ENCODE results near the gene PACSIN1. TPM values are rescaled to one million over a fixed set of nuclear protein-coding genes. Genes with fewer than 3 reads are reported as not detected.

PACSIN1 gene
- total and polyA plus RNA-seq, 2 donors (not counting 3 experiments of a cell fraction or from before 2014, with no cell fraction given): 0.03 TPM; not detected in 1

DNA sequence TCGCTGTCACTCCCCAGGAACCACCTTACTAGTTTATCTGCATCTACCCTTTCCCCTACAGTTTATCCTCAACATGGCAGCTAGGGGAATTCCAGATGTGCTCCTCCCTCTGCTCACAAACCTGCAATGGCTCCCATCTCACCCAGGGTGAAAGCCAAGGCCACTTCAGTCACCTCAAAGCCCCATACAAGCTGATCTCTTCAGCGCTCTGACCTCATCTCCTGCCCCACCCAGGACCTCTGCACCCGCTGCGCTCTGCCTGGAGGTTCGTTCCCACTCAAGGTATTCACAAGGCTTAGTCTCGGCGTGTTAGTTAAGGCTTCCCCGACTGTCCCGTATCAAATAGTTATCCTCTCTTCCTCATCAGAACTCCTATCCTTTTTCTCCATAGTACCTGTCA is 118.8 kb downstream of the PACSIN1 start:
- H3K9me3 ChIP-seq (replicated peaks; ENCODE audit: control insufficient read depth, insufficient read depth, low read length): no peaks in the 10 kb centered on the region
- no peak overlapping the region for H2AFZ ChIP-seq (ENCODE audit: low read depth, low read length)
- no peak overlapping the region for H3K4me3 ChIP-seq (replicated peaks in 1 of 3; ENCODE audit: insufficient read depth in 1 of 3, low read depth in 1 of 3, low read length in 3 of 3)
- H3K4me2 ChIP-seq (ENCODE audit: insufficient read depth, low read length): no peak overlapping the region
- FAIRE-seq (no peak), DNase-seq (ENCODE audit: low read depth, low spot score) (no peak)
- intact Hi-C loops (cut with micrococcal nuclease) (no loop called here), dilution Hi-C loops (cut with MboI; ENCODE audit: extremely low pct_ligation_motif_present, low sequenced_read_pairs) (no loop called here)
- H3K4me1 ChIP-seq (ENCODE audit: control insufficient read depth, extremely low read depth, insufficient read depth, low read length): no peaks in the 10 kb centered on the region
- no TSS peak for BruUV-seq (replicated peaks)
- H3K9me1 ChIP-seq (replicated peaks; ENCODE audit: control insufficient read depth, extremely low read depth, insufficient read depth, low read length): no peaks in the 10 kb centered on the region
- no peak overlapping the region for H3K9ac ChIP-seq (replicated peaks; ENCODE audit: extremely low read depth, insufficient read depth, low read length)
- no peaks in the 10 kb centered on the region for H3K79me2 ChIP-seq (ENCODE audit: control insufficient read depth, insufficient read depth, low read length)
- TF ChIP-seq FOS (IDR thresholded peaks at IDR 0.05; ENCODE audit: borderline replicate concordance, insufficient read depth, low read length): no peak
- H3K27me3 ChIP-seq (ENCODE audit: control insufficient read depth in 2 of 2, insufficient read depth in 2 of 2, low read length in 2 of 2): no peaks in the 10 kb centered on the region
- H4K20me1 ChIP-seq (replicated peaks; ENCODE audit: control insufficient read depth, extremely low read depth, insufficient read depth, low read length): no peaks in the 10 kb centered on the region
- POLR2A ChIA-PET: interaction anchor here (0.6 kb wide), 1 partner anchor 348 kb away, joined by 3 read pairs; the partner anchor contains the start of gene HMGA1
- H3K27ac ChIP-seq (ENCODE audit: insufficient read depth, low read depth, low read length): no peak overlapping the region
- CTCF ChIA-PET: interaction anchor here (0.7 to 1.0 kb wide), 3 partner anchors 15 to 124 kb away, joined by 3 read pairs; no protein-coding TSS in a partner anchor
- H3K36me3 ChIP-seq (ENCODE audit: control insufficient read depth in 2 of 2, extremely low read depth in 1 of 2, insufficient read depth in 2 of 2, low read length in 2 of 2): peaks cover 0 to 14% of the 10 kb centered on the region in 2 experiments

Other genes starting within 250 kb of the PACSIN1 start
- gene HMGA1, start 229.2 kb upstream of the PACSIN1 start, total RNA-seq: 1,031 and 1,108 TPM in 2 replicates
- 416 and 425 TPM in 2 replicates for gene HMGA1, start 229.2 kb upstream of the PACSIN1 start, polyA plus RNA-seq
- gene SMIM29, start 217.1 kb upstream of the PACSIN1 start, total RNA-seq: 37.3 and 37.6 TPM in 2 replicates
- 75.2 and 135 TPM in 2 replicates for gene SMIM29, start 217.1 kb upstream of the PACSIN1 start, polyA plus RNA-seq
- 30.9 and 31.7 TPM in 2 replicates for gene NUDT3, start 73.4 kb upstream of the PACSIN1 start, total RNA-seq
- 10.9 and 11.9 TPM in 2 replicates for gene NUDT3, start 73.4 kb upstream of the PACSIN1 start, polyA plus RNA-seq
- gene RPS10, start 40.0 kb upstream of the PACSIN1 start, total RNA-seq: 1,295 and 1,416 TPM in 2 replicates
- 5,496 and 6,036 TPM in 2 replicates for gene RPS10, start 40.0 kb upstream of the PACSIN1 start, polyA plus RNA-seq
- gene SPDEF, start 90.3 kb downstream of the PACSIN1 start, total RNA-seq: not detected in 2 replicates
- not detected in 2 replicates for gene SPDEF, start 90.3 kb downstream of the PACSIN1 start, polyA plus RNA-seq
- 47.0 and 48.9 TPM in 2 replicates for gene ILRUN, start 230.7 kb downstream of the PACSIN1 start, total RNA-seq
- gene ILRUN, start 230.7 kb downstream of the PACSIN1 start, polyA plus RNA-seq: 27.7 and 30.5 TPM in 2 replicates

All from endothelial cell of umbilical vein (primary cell).